Endodermal cell (in vitro differentiated cells): Measurements from ENCODE around the gene MMP12. TPM values are rescaled to one million over a fixed set of nuclear protein-coding genes. Genes with fewer than 3 reads are reported as not detected.

ENCODE experiments used
- DNase-seq: peaks from one replicate; pipeline ENCODE4 v3.0.0-alpha.2; 2017
- H3K27ac ChIP-seq: 2 replicates; pipeline ENCODE4 v1.5.1; 2013; ENCODE audit warnings: mild to moderate bottlenecking, low read depth, low read length, moderate library complexity
- H3K27me3 ChIP-seq: 2 replicates; pipeline ENCODE4 v1.6.1; 2013; ENCODE audit warnings: mild to moderate bottlenecking, low read length, moderate library complexity; ENCODE audit not compliant: insufficient read depth, control insufficient read depth, poor library complexity, severe bottlenecking
- H3K36me3 ChIP-seq: 2 replicates; pipeline ENCODE4 v1.7.0; 2013; ENCODE audit warnings: mild to moderate bottlenecking, low read length, moderate library complexity; ENCODE audit not compliant: control insufficient read depth, insufficient read depth
- H3K4me1 ChIP-seq: one replicate; pipeline ENCODE4 v1.7.0; 2013; ENCODE audit warnings: low read length; ENCODE audit not compliant: control insufficient read depth, insufficient read depth
- H3K4me3 ChIP-seq: 2 replicates; pipeline ENCODE4 v1.5.1; 2013; ENCODE audit warnings: mild to moderate bottlenecking, low read length, moderate library complexity
- H3K9ac ChIP-seq: 2 replicates; pipeline ENCODE4 v1.6.1; 2013; ENCODE audit warnings: mild to moderate bottlenecking, low read length, moderate library complexity; ENCODE audit not compliant: poor library complexity, severe bottlenecking; ENCODE audit errors: extremely low read depth
- H3K9me3 ChIP-seq: 2 replicates; pipeline ENCODE4 v1.6.1; 2013; ENCODE audit warnings: mild to moderate bottlenecking, low read length, moderate library complexity; ENCODE audit not compliant: control insufficient read depth
- H3K27ac Mint-ChIP-seq: 2 replicates; pipeline ENCODE4 v1.8.0; 2020; ENCODE audit warnings: mixed read lengths
- H3K27me3 Mint-ChIP-seq: 2 replicates; pipeline ENCODE4 v1.8.0; 2021; ENCODE audit warnings: mild to moderate bottlenecking, mixed read lengths; ENCODE audit not compliant: insufficient read depth
- H3K36me3 Mint-ChIP-seq: 2 replicates; pipeline ENCODE4 v1.8.0; 2020; ENCODE audit warnings: low read depth, mixed read lengths
- H3K4me1 Mint-ChIP-seq: 2 replicates; pipeline ENCODE4 v1.8.0; 2020; ENCODE audit warnings: mixed read lengths
- H3K4me3 Mint-ChIP-seq: 2 replicates; pipeline ENCODE4 v1.8.0; 2020; ENCODE audit warnings: mild to moderate bottlenecking, moderate library complexity, mixed read lengths
- H3K9me3 Mint-ChIP-seq: 2 replicates; pipeline ENCODE4 v1.8.0; 2020; ENCODE audit warnings: mild to moderate bottlenecking, mixed read lengths
- CTCF ChIP-seq: fragments of 200-600 bp; sonication (generic); conservative IDR thresholded peaks from 2 replicates; pipeline ENCODE4 v1.5.0; 2021; ENCODE audit warnings: antibody characterized with exemption, mild to moderate bottlenecking
- WGBS, 2 experiments: methylation state at CpG; one replicate each; pipeline versions ENCODE4 v1.1.5 to v1.1.7; 2013; ENCODE audit warnings: missing lambda C conversion rate in 2 of 2, mixed read lengths in 1 of 2; ENCODE audit not compliant: insufficient coverage in 1 of 2, insufficient read length in 1 of 2; 5-methylcytosine and 5-hydroxymethylcytosine counted together
- total RNA-seq, 2 donors: library from RNA; stranded (reverse); fragmentation: NEBNext Ultra II Directional in 1 of 2; extraction: Animal tissue kit (Norgen Biotek cat#: 25700) in 1 of 2; gene quantifications; 2 replicates in 1 of 2; 3 replicates in 1 of 2; pipeline ENCODE4 v1.2.1, GENCODE V29; 2021

Gene MMP12
- total RNA-seq, 2 donors from 2014 or later = not detected

GRCh38 chr11:102915044-102915375, 40.2 kb upstream of the MMP12 start:
- Mint-ChIP-seq H3K9me3 (peaks cover 17% of the 10 kb centered on the region), H3K36me3 (no peaks in the 10 kb centered on the region), H3K27ac (no peak overlapping the region), H3K4me3 (no peak overlapping the region), H3K4me1 (peaks cover 22% of the 10 kb centered on the region), H3K27me3 (no peaks in the 10 kb centered on the region)
- Histone ChIP-seq H3K9me3 (peaks cover 13% of the 10 kb centered on the region), H3K4me3 (no peak overlapping the region), H3K9ac (no peak overlapping the region), H3K27me3 (no peaks in the 10 kb centered on the region), H3K4me1 (no peaks in the 10 kb centered on the region), H3K27ac (no peak overlapping the region), H3K36me3 (no peaks in the 10 kb centered on the region)
- no peak for DNase-seq
- peak; percentile 25 for TF ChIP-seq CTCF

GRCh38 chr11:102914238-102915043, 39.7 kb upstream of the MMP12 start:
- no peak overlapping the region for H3K27ac ChIP-seq
- H3K4me1 ChIP-seq = no peaks in the 10 kb centered on the region
- WGBS, 2 experiments = 40 to 62% methylated on average over 1 to 3 of the region's 3 CpGs
- H3K4me1 Mint-ChIP-seq = peaks cover 22% of the 10 kb centered on the region
- no peak overlapping the region for H3K27ac Mint-ChIP-seq
- DNase-seq = peak; percentile 81
- H3K36me3 Mint-ChIP-seq = peaks cover 1% of the 10 kb centered on the region
- H3K36me3 ChIP-seq = no peaks in the 10 kb centered on the region
- H3K9me3 Mint-ChIP-seq = peaks cover 23% of the 10 kb centered on the region
- no peak overlapping the region for H3K4me3 ChIP-seq
- no peaks in the 10 kb centered on the region for H3K27me3 Mint-ChIP-seq
- no peaks in the 10 kb centered on the region for H3K27me3 ChIP-seq
- H3K4me3 Mint-ChIP-seq = no peak overlapping the region
- H3K9me3 ChIP-seq = peaks cover 18% of the 10 kb centered on the region
- peak; percentile 81 for TF ChIP-seq CTCF
- no peak overlapping the region for H3K9ac ChIP-seq

GRCh38 chr11:102912482-102912830, 37.7 kb upstream of the MMP12 start:
- WGBS, 2 experiments = 85 to 89% methylated on average over 1 to 2 of the region's 2 CpGs
- H3K27me3 ChIP-seq = no peaks in the 10 kb centered on the region
- H3K9me3 ChIP-seq = peaks cover 27% of the 10 kb centered on the region
- no peaks in the 10 kb centered on the region for H3K27me3 Mint-ChIP-seq
- peaks cover 43% of the 10 kb centered on the region for H3K9me3 Mint-ChIP-seq
- H3K27ac Mint-ChIP-seq = peak overlapping the region; percentile 60
- H3K36me3 Mint-ChIP-seq = peaks cover 14% of the 10 kb centered on the region
- TF ChIP-seq CTCF = no peak
- H3K4me1 Mint-ChIP-seq = peaks cover 24% of the 10 kb centered on the region
- H3K9ac ChIP-seq = no peak overlapping the region
- H3K36me3 ChIP-seq = no peaks in the 10 kb centered on the region
- no peak overlapping the region for H3K4me3 ChIP-seq
- no peak overlapping the region for H3K4me3 Mint-ChIP-seq
- H3K27ac ChIP-seq = no peak overlapping the region
- no peak for DNase-seq
- H3K4me1 ChIP-seq = no peaks in the 10 kb centered on the region
